ENCODE data around the gene BDKRB2.

DNA sequence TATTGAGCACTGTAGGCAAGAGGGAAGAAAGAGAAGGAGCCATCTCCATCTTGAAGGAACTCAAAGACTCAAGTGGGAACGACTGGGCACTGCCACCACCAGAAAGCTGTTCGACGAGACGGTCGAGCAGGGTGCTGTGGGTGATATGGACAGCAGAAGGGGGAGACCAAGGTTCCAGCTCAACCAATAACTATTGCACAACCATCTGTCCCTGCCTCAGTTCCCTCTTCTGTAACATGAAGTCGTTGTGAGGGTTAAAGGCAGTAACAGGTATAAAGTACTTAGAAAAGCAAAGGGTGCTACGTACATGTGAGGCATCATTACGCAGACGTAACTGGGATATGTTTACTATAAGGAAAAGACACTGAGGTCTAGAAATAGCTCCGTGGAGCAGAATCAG lies 37.5 kb downstream of the BDKRB2 start:
- no peak for TF ChIP-seq EZH2 (optimal IDR thresholded peaks at IDR 0.05; ENCODE audit: low read depth, low read length)
- TF ChIP-seq, protein P1, sequence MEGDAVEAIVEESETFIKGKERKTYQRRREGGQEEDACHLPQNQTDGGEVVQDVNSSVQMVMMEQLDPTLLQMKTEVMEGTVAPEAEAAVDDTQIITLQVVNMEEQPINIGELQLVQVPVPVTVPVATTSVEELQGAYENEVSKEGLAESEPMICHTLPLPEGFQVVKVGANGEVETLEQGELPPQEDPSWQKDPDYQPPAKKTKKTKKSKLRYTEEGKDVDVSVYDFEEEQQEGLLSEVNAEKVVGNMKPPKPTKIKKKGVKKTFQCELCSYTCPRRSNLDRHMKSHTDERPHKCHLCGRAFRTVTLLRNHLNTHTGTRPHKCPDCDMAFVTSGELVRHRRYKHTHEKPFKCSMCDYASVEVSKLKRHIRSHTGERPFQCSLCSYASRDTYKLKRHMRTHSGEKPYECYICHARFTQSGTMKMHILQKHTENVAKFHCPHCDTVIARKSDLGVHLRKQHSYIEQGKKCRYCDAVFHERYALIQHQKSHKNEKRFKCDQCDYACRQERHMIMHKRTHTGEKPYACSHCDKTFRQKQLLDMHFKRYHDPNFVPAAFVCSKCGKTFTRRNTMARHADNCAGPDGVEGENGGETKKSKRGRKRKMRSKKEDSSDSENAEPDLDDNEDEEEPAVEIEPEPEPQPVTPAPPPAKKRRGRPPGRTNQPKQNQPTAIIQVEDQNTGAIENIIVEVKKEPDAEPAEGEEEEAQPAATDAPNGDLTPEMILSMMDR (IDR thresholded peaks at IDR 0.05; ENCODE audit: low read length) = no peak
